Measurements from ENCODE around the gene PLA2G15. TPM values are rescaled to one million over a fixed set of nuclear protein-coding genes. Genes with fewer than 3 reads are reported as not detected.

The PLA2G15 gene
- total RNA-seq, 3 donors from 2014 or later = 13.2 to 14.2 (median 13.5) TPM

DNA sequence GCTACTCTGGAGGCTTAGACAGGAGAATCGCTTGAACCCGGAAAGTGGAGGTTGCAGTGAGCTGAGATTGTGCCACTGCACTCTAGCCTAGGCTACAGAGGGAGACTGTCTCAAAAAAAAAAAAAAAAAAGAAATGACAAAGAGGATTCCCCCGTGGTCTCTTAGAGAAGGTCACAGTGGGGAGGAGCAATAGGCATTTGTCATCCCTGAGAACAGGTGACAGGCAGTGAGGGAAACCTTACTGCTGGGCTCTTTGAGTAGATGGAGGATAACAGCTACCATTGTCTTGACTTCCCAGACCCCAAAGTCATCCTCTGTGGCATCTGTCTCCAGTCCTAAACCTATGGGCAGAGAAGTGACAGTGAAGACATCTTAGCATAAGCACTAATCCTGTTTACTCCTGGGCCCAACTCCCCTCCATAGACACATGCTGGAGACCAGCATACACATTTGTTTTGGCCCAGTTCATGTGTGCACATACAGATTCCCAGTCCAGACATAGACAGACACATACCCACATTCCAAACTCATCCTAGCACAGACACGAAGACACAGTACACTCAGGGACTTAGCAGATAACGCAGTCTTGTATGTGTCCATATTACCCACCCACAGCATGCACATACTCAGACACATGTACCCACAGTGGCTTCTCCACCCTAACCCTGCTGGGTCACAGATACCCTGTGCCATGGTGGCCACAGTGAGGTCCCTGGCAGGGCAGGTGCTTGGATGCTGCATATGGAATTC is 11.9 kb upstream of the PLA2G15 start:
- H3K4me3 ChIP-seq = no peak overlapping the region
- intact Hi-C loops (cut with DNase I, micrococcal nuclease) = no loop called here
- ATAC-seq = no peak
- peaks cover 15% of the 10 kb centered on the region for H3K4me1 ChIP-seq (ENCODE audit: low read depth)
- no peaks in the 10 kb centered on the region for H3K9me3 ChIP-seq
- no peak for DNase-seq
- TF ChIP-seq, protein P1, sequence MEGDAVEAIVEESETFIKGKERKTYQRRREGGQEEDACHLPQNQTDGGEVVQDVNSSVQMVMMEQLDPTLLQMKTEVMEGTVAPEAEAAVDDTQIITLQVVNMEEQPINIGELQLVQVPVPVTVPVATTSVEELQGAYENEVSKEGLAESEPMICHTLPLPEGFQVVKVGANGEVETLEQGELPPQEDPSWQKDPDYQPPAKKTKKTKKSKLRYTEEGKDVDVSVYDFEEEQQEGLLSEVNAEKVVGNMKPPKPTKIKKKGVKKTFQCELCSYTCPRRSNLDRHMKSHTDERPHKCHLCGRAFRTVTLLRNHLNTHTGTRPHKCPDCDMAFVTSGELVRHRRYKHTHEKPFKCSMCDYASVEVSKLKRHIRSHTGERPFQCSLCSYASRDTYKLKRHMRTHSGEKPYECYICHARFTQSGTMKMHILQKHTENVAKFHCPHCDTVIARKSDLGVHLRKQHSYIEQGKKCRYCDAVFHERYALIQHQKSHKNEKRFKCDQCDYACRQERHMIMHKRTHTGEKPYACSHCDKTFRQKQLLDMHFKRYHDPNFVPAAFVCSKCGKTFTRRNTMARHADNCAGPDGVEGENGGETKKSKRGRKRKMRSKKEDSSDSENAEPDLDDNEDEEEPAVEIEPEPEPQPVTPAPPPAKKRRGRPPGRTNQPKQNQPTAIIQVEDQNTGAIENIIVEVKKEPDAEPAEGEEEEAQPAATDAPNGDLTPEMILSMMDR (IDR thresholded peaks at IDR 0.05) = no peak
- H3K36me3 ChIP-seq (ENCODE audit: low read depth) = peaks cover 3% of the 10 kb centered on the region

DNA sequence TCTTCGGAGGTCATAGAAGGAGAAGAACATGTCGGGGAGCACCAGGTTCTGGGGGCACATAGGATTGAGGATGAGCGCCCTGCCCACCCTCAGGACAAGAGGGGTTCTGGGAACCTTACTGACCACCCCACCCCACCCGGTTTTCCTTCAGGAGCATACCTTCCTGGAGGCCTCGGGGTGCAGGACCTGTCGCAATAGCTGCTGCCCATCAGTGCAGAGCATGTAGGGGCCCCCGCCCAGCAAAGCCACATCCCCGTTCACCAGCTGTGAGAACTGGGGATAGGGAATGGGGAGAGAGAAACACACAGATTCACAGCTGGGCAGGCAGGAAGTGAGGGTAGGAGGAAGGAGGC is 11.4 kb upstream of the PLA2G15 start:
- no peak overlapping the region for H3K4me3 ChIP-seq
- peaks cover 14% of the 10 kb centered on the region for H3K4me1 ChIP-seq (ENCODE audit: low read depth)
- intact Hi-C loops (cut with DNase I, micrococcal nuclease) = no loop called here

DNA sequence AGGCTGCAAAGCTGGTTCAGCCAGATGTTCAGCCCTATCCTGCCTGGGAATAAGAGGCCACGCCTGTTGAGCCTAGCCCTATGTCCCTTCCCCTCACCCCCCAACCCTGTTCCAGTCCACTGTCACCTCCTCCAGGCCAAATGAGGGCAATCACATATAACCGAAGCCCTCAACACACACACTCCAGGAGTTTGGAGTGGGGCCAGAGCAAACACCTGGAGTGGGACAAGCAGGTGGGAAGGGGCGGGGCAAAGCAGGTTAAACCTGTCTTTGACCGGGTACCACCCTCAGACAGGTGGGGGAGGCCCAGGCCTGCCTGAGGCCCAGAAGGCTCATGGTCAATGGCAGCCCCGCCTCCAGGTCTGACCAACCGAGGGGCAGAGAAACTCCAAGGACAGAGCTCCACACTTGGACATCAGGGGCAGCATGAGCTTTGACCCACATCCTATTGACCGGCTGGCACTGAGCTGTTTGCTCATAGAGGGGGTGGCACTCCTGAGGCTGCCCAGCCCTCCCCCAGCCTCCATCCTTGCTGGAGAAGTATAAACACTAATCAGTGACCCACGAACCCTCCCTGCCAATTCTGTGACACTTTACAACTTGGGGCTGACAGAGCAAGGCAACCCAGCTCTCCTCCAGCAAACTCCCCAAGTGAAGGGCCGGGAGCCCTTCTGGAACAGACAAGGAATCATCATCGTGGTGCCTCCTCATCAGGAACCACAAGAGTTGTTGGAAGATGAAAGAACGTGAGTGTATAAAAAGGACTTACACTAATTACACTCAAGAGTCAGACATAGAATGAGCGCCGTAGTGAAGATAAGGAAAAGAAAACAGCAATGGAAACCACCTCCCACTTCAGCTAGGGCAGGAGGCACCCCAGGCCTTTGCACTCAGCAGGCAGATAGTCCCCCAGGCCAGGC is 10.7 kb upstream of the PLA2G15 start:
- peaks cover 3% of the 10 kb centered on the region for H3K36me3 ChIP-seq (ENCODE audit: low read depth)
- H3K4me1 ChIP-seq (ENCODE audit: low read depth) = peaks cover 15% of the 10 kb centered on the region
- intact Hi-C loops (cut with DNase I, micrococcal nuclease) = no loop called here
- no peaks in the 10 kb centered on the region for H3K9me3 ChIP-seq
- peak; percentile 57 for ATAC-seq
- TF ChIP-seq, protein P1 (IDR thresholded peaks at IDR 0.05) = no peak
- peak; percentile 95 to 99 (median 96) for DNase-seq
- H3K4me3 ChIP-seq = peak overlapping the region; percentile 29

More for the DNA sequence above, 11.4 kb upstream of the PLA2G15 start:
- TF ChIP-seq, protein P1 (IDR thresholded peaks at IDR 0.05) = no peak
- DNase-seq (no peak), ATAC-seq (no peak)
- Histone ChIP-seq H3K9me3 (no peaks in the 10 kb centered on the region), H3K36me3 (ENCODE audit: low read depth) (peaks cover 3% of the 10 kb centered on the region)

DNA sequence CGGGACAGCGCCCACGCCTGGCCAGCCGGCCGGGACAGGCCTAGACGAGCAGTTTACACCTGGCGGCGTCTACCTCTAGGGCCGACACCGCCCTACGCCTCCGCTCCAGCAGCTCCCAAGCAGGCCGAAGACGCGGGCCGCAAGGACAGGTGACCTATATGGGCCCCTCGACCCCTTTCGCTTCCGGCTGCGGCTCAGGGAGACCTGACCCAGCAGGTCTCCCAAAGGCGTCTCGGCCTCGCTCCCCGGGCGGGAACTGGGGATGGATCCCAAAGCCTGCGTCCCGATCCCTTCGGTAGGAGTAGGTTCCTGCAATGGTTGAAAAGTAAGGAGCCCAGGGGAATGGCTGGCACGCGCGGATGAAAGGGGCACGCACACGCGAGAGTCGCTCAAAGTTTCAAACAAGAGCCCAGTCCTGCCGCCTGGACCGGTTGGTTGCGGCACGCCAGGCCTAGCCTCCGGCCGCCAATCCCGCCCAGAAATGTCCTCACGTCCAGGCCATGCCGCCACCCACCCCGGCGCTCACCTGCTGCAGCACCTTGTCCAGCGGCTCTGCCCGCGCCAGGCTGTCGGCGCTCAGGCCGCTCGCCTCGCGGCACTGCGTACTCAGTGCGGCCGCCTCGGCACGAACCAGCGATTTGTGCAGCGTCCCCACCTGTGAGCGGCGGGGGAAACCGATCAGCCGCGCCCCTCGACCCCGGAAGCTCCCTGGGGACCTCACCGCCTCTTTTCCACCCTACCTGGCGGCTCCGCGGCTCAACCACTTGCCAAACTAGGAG is 9.9 kb upstream of the PLA2G15 start:
- peaks cover 23% of the 10 kb centered on the region for H3K4me1 ChIP-seq (ENCODE audit: low read depth)
- H3K4me3 ChIP-seq = peak overlapping the region; percentile 29
- H3K9me3 ChIP-seq = no peaks in the 10 kb centered on the region
- H3K36me3 ChIP-seq (ENCODE audit: low read depth) = peaks cover 3% of the 10 kb centered on the region
- TF ChIP-seq, protein P1 (IDR thresholded peaks at IDR 0.05) = no peak
- ATAC-seq (peak; percentile 14), DNase-seq (peak; percentile 53 to 74 (median 71))
- intact Hi-C loops (cut with DNase I, micrococcal nuclease) = no loop called here

DNA sequence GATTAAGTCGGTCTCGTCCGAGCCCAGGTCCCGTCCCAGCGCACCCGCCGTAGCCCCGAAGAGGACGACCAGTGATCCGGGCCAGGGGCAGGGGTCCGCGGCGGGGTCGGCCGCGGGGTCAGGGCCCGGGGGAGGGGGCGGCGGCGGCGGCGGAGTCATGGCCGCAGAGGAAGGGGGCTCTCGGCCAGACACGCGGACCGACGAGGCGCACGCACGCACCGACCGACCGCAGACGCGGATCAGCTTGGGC is 9.4 kb upstream of the PLA2G15 start, which contains the start of gene ESRP2:
Gene ESRP2 (minus strand): TSS at position 241 of the 250 bp plus-strand sequence. CDS start 82 bp downstream, at position 159.
- ATAC-seq = no peak
- H3K4me3 ChIP-seq = peak within 1 kb of the TSS; percentile 29
- intact Hi-C loops (cut with DNase I, micrococcal nuclease) = no loop called here
- peaks cover 3% of the 10 kb centered on the region for H3K36me3 ChIP-seq (ENCODE audit: low read depth)
- DNase-seq = no peak
- no peaks in the 10 kb centered on the region for H3K9me3 ChIP-seq
- TF ChIP-seq, protein P1 (IDR thresholded peaks at IDR 0.05) = no peak
- H3K4me1 ChIP-seq (ENCODE audit: low read depth) = peaks cover 25% of the 10 kb centered on the region
